Activated T-cell treated with anti-CD3 and anti-CD28 coated beads, Interleukin-2, amount 50 U/mL, for 72 hours (primary cell): ENCODE data around the gene GPER1. TPM values are rescaled to one million over a fixed set of nuclear protein-coding genes. Genes with fewer than 3 reads are reported as not detected.

Experiments used
- ATAC-seq, 2 donors: fragments of 150-1000 bp; cut with Tn5 transposase; replicated peaks in 1 of 2; 2 replicates each; pipeline ENCODE4 v1.10.0; 2021; ENCODE audit warnings: moderate library complexity in 2 of 2, mild to moderate bottlenecking in 1 of 2
- DNase-seq, 2 donors: peaks; one replicate each; pipeline ENCODE4 v3.0.0; 2021 to 2022; ENCODE audit warnings: mixed read lengths in 1 of 2
- H3K27ac Mint-ChIP-seq: one replicate; pipeline ENCODE4 v1.8.0; 2022; ENCODE audit warnings: mild to moderate bottlenecking, moderate library complexity, mixed read lengths
- H3K27me3 Mint-ChIP-seq: one replicate; pipeline ENCODE4 v1.8.0; 2022; ENCODE audit warnings: low read depth, mixed read lengths
- H3K36me3 Mint-ChIP-seq, 2 donors: one replicate each; pipeline ENCODE4 v1.8.0; 2022; ENCODE audit warnings: mixed read lengths in 2 of 2, mild to moderate bottlenecking in 1 of 2; ENCODE audit not compliant: insufficient read depth in 2 of 2
- H3K4me1 Mint-ChIP-seq: one replicate; pipeline ENCODE4 v1.8.0; 2022; ENCODE audit warnings: low read depth, mixed read lengths
- H3K4me3 Mint-ChIP-seq, 2 donors: one replicate each; pipeline ENCODE4 v1.8.0; 2022; ENCODE audit warnings: mild to moderate bottlenecking in 2 of 2, mixed read lengths in 2 of 2, moderate library complexity in 2 of 2
- H3K9me3 Mint-ChIP-seq, 2 donors: one replicate each; pipeline ENCODE4 v1.8.0; 2022; ENCODE audit warnings: mixed read lengths in 2 of 2
- total RNA-seq, 2 donors: library from RNA; stranded (reverse); gene quantifications; one replicate each; pipeline ENCODE4 v1.2.3, GENCODE V29; 2022

GPER1 gene
- total RNA-seq, 2 donors from 2014 or later: 0.24 to 0.56 TPM

DNA sequence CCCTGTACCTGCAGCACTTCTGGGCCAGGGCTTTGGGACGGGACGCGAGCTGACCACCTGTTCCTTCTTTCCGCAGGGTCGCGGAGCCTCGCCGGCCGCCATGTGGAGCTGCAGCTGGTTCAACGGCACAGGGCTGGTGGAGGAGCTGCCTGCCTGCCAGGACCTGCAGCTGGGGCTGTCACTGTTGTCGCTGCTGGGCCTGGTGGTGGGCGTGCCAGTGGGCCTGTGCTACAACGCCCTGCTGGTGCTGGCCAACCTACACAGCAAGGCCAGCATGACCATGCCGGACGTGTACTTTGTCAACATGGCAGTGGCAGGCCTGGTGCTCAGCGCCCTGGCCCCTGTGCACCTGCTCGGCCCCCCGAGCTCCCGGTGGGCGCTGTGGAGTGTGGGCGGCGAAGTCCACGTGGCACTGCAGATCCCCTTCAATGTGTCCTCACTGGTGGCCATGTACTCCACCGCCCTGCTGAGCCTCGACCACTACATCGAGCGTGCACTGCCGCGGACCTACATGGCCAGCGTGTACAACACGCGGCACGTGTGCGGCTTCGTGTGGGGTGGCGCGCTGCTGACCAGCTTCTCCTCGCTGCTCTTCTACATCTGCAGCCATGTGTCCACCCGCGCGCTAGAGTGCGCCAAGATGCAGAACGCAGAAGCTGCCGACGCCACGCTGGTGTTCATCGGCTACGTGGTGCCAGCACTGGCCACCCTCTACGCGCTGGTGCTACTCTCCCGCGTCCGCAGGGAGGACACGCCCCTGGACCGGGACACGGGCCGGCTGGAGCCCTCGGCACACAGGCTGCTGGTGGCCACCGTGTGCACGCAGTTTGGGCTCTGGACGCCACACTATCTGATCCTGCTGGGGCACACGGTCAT, 30.3 kb upstream of the GPER1 start:
- H3K36me3 Mint-ChIP-seq: no peaks in the 10 kb centered on the region
- H3K4me1 Mint-ChIP-seq: peaks cover 18% of the 10 kb centered on the region
- no peak overlapping the region for H3K4me3 Mint-ChIP-seq
- no peak for DNase-seq
- ATAC-seq: no peak
- no peaks in the 10 kb centered on the region for H3K27me3 Mint-ChIP-seq
- H3K9me3 Mint-ChIP-seq: no peaks in the 10 kb centered on the region
- H3K27ac Mint-ChIP-seq: no peak overlapping the region

DNA sequence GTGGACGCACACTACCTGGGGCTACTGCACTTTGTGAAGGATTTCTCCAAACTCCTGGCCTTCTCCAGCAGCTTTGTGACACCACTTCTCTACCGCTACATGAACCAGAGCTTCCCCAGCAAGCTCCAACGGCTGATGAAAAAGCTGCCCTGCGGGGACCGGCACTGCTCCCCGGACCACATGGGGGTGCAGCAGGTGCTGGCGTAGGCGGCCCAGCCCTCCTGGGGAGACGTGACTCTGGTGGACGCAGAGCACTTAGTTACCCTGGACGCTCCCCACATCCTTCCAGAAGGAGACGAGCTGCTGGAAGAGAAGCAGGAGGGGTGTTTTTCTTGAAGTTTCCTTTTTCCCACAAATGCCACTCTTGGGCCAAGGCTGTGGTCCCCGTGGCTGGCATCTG, 29.6 kb upstream of the GPER1 start:
- no peak for ATAC-seq
- Mint-ChIP-seq H3K4me3 (no peak overlapping the region), H3K27me3 (no peaks in the 10 kb centered on the region), H3K4me1 (peaks cover 18% of the 10 kb centered on the region), H3K36me3 (no peaks in the 10 kb centered on the region), H3K27ac (no peak overlapping the region), H3K9me3 (no peaks in the 10 kb centered on the region)
- no peak for DNase-seq

DNA sequence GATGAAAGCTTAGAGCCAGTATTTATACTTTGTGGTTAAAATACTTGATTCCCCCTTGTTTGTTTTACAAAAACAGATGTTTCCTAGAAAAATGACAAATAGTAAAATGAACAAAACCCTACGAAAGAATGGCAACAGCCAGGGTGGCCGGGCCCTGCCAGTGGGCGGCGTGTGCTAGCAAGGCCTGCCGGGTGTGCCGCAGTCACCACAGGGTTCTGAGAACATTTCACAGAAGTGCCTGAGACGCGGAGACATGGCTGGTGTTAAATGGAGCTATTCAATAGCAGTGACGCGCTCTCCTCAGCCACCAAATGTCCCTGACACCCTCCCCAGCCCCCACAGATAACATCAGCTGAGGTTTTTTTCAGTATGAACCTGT, 29.1 kb upstream of the GPER1 start:
- no peak overlapping the region for H3K27ac Mint-ChIP-seq
- DNase-seq (peak in 1 of 2 donors; percentile 21), ATAC-seq (peak; percentile 31 to 49)
- H3K27me3 Mint-ChIP-seq: no peaks in the 10 kb centered on the region
- H3K4me3 Mint-ChIP-seq: no peak overlapping the region
- no peaks in the 10 kb centered on the region for H3K9me3 Mint-ChIP-seq
- H3K4me1 Mint-ChIP-seq: peaks cover 18% of the 10 kb centered on the region
- no peaks in the 10 kb centered on the region for H3K36me3 Mint-ChIP-seq

DNA sequence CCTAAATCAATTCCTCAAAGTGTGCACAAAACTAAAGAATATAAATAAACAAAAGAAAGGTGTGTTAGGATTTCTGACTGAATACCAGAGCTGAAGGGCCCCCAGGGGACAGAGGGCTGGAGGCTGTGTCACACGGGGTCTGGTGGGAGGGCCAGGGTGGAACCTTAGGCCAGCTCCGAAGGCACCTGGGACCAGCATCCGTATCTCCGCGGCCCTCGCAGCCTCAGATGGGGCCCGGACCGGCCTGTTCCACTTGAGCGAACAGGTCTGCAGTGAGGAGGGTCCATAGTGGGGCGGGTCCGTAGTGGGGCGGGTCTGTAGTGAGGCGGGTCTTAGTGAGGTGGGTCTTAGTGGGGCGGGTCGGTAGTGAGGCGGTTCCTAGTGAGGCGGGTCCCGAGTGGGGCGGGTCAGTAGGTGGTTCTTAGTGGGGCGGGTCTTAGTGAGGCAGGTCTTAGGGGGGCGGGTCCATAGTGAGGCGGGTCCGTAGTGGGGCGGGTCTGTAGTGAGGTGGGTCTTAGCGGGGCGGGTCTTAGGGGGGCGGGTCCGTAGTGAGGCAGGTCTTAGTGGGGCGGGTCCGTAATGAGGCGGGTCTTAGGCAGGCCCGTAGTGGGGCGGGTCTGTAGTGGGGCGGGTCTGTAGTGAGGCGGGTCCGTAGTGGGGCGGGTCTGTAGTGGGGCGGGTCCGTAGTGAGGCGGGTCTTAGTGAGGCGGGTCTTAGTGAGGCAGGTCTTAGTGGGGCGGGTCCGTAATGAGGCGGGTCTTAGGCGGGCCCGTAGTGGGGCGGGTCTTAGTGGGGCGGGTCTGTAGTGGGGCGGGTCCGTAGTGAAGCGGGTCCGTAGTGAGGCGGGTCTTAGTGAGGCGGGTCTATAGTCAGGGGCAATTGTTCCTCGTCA, 28.5 kb upstream of the GPER1 start:
- no peaks in the 10 kb centered on the region for H3K36me3 Mint-ChIP-seq
- DNase-seq: peak in 1 of 2 donors; percentile 22
- no peak overlapping the region for H3K4me3 Mint-ChIP-seq
- no peaks in the 10 kb centered on the region for H3K27me3 Mint-ChIP-seq
- peaks cover 13% of the 10 kb centered on the region for H3K4me1 Mint-ChIP-seq
- peak; percentile 48 to 74 for ATAC-seq
- no peak overlapping the region for H3K27ac Mint-ChIP-seq
- H3K9me3 Mint-ChIP-seq: no peaks in the 10 kb centered on the region

DNA sequence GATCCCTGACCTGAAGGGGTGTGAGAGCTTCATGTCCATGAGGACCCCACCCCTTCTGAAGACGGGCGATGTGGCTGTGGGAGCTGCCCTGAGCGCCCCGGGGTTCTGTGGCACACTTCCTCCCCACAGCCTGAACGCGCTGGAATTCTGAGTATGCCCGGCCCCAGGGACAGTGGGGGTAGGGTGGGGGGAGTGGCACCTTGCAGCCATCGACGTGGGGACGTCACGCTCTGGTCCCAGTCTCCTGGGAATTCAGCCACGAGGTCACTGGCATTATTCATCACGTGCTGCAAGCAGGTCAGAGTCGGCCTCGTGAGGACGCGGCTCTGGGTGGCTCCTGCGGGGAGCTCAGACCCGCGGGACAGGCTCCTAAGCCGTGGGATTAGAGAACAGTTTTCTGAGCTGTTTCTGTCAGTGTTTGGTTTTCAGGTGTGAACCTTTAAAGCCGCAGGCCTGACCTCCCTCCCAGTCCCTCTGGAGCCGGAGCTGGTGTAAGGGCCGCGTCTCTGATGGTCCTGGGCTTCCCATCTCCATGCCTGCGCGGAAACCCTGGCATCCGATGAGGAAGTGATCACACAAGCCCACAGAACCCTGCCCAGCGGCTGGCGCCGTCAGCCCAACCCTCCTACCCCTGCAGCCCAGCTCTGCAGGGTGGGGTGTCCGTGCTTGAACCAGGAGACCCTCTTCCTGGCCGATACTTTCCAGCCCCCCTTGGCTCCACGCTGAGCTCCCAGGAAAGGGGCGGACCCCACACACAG, 27.4 kb upstream of the GPER1 start:
- no peak for DNase-seq
- H3K4me3 Mint-ChIP-seq: no peak overlapping the region
- peaks cover 7% of the 10 kb centered on the region for H3K4me1 Mint-ChIP-seq
- H3K9me3 Mint-ChIP-seq: no peaks in the 10 kb centered on the region
- ATAC-seq: no peak
- H3K36me3 Mint-ChIP-seq: no peaks in the 10 kb centered on the region
- no peaks in the 10 kb centered on the region for H3K27me3 Mint-ChIP-seq
- no peak overlapping the region for H3K27ac Mint-ChIP-seq

DNA sequence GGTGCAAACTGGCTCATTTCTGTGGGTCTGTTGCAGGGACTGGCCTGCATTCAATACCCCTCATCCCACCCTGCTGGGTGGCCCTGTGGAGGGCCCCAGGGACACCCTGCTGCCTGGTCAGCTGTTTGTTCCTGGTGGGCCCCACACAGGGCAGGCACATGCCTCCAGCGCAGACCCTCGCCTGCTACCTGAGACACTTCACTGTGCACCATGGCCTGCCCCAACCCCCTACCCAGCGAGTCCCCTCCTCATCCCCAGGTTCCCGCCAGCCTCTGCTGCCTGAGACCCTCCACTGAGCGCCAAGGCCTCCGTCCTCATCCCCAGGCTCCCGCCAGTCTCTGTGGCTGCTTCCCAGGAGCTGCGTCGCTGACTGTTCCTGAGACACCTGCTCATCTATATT, 26.7 kb upstream of the GPER1 start:
- peaks cover 8% of the 10 kb centered on the region for H3K4me1 Mint-ChIP-seq
- H3K27me3 Mint-ChIP-seq: no peaks in the 10 kb centered on the region
- no peaks in the 10 kb centered on the region for H3K36me3 Mint-ChIP-seq
- DNase-seq (no peak), ATAC-seq (no peak)
- H3K27ac Mint-ChIP-seq: no peak overlapping the region
- no peak overlapping the region for H3K4me3 Mint-ChIP-seq
- H3K9me3 Mint-ChIP-seq: no peaks in the 10 kb centered on the region

DNA sequence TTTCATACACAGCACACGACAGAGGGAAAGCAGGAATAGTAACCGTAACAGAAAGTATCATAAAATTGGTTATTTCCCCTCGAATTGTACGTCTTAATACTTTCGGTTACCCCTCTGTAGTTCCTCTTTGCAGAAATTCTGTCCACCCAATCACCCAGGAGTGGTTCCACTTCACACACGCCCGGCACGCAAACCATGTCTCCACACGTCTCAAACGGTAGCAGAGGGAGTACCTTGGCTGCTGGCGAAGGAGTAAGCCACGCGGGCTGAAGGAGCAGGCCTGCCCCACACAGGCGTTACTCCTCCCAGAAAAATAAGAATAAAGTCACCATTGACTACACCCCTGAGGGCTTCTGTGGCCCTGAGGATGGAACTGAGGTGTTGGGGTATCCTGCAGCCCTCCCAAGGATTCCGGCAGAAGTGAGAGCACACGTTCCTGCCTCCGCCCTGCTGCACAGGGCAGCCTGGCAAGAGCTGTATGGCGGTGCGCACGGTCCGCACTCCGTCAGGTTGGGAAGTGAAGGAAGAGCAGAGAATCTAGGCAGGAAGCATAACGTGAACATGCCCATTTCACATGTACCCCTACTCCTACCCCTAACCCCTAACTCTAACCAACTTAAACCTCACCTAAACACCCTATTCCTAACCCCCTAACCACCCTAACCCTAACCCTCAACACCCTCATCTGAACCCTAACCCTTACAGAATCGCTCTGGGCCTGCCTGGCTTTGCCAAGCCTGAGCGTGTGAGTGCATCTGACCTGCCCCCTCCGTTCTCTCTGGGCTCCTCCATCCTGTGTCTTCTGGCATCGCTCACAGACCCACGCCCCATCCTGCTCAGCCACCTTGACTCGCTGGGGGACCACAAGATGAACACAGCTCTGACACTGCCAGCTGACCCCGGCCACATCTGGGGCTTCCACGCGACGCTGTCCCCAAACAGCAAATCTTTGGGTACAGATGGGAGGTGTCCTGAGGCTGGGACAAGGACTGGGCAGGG, 25.3 kb upstream of the GPER1 start:
- no peaks in the 10 kb centered on the region for H3K27me3 Mint-ChIP-seq
- H3K4me3 Mint-ChIP-seq: no peak overlapping the region

DNA sequence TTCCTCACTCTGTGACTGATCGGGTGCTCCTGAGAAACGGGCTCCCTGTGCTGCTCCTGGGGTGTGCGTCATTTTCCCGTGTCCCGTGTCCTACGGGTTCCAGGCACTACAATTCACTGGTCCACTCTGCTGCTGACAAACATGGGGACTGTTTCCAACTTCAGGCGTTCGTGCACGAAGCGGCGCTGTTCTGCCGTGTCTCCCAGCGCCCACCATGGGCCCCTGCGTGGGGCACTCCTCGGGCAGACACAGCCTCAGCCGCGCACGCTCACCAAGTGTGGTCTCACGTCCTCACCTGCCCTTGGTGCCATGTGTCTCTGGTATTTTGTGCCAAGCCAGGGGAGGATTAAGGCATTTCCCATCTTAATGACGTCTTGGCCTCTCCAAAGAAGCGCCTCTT, 24.6 kb upstream of the GPER1 start:
- Mint-ChIP-seq H3K27me3 (no peaks in the 10 kb centered on the region), H3K27ac (no peak overlapping the region)

More for the DNA sequence above, 25.3 kb upstream of the GPER1 start:
- no peaks in the 10 kb centered on the region for H3K9me3 Mint-ChIP-seq
- peaks cover 8% of the 10 kb centered on the region for H3K4me1 Mint-ChIP-seq
- no peak overlapping the region for H3K27ac Mint-ChIP-seq
- DNase-seq (no peak), ATAC-seq (no peak)
- no peaks in the 10 kb centered on the region for H3K36me3 Mint-ChIP-seq

DNA sequence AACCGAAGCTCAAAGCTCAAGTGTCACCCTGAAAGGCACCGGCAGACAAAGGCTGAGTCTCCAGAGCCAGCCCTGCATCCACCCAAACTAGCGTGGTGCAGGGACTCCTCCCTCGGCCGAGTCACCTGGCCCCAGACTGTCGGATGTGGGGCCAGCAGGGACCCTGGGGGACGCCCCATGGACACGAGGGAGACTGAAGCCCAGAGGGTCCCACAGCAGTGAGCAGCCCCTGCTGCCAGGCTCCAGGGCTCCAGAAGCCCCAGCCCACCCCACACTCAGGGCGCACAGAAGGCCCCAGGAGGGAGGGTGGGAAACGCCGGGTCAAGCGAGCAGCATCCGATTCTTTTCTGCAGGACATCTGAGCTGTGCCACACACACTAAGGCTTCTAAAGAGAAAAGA, 23.3 kb upstream of the GPER1 start:
- no peak overlapping the region for H3K4me3 Mint-ChIP-seq
- H3K36me3 Mint-ChIP-seq: no peaks in the 10 kb centered on the region
- no peak for ATAC-seq
- DNase-seq: no peak
- peaks cover 8% of the 10 kb centered on the region for H3K4me1 Mint-ChIP-seq
- H3K27ac Mint-ChIP-seq: no peak overlapping the region
- no peaks in the 10 kb centered on the region for H3K9me3 Mint-ChIP-seq
- H3K27me3 Mint-ChIP-seq: no peaks in the 10 kb centered on the region

More for the DNA sequence above, 24.6 kb upstream of the GPER1 start:
- ATAC-seq (no peak), DNase-seq (no peak)
- Mint-ChIP-seq H3K4me3 (no peak overlapping the region), H3K4me1 (peaks cover 8% of the 10 kb centered on the region), H3K9me3 (no peaks in the 10 kb centered on the region), H3K36me3 (no peaks in the 10 kb centered on the region)

DNA sequence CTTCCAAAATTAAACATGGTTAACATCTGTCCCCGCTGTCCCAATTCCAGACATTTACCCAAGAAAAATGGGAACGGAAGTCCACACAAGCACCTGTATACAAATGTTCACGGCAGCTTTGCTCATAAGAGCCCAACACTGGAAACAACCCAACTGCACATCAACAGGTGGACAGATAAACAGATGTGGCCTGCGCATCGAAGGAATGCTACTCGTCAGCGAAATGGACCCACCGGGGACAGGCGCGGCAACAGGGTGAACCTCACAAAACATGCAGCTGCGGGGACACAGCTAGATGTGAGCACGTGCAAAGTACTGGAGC, 22.7 kb upstream of the GPER1 start:
- Mint-ChIP-seq H3K27me3 (no peaks in the 10 kb centered on the region), H3K27ac (no peak overlapping the region), H3K4me1 (peaks cover 8% of the 10 kb centered on the region), H3K4me3 (peak overlapping the region; percentile 27 to 46), H3K9me3 (no peaks in the 10 kb centered on the region), H3K36me3 (no peaks in the 10 kb centered on the region)
- no peak for DNase-seq
- no peak for ATAC-seq

DNA sequence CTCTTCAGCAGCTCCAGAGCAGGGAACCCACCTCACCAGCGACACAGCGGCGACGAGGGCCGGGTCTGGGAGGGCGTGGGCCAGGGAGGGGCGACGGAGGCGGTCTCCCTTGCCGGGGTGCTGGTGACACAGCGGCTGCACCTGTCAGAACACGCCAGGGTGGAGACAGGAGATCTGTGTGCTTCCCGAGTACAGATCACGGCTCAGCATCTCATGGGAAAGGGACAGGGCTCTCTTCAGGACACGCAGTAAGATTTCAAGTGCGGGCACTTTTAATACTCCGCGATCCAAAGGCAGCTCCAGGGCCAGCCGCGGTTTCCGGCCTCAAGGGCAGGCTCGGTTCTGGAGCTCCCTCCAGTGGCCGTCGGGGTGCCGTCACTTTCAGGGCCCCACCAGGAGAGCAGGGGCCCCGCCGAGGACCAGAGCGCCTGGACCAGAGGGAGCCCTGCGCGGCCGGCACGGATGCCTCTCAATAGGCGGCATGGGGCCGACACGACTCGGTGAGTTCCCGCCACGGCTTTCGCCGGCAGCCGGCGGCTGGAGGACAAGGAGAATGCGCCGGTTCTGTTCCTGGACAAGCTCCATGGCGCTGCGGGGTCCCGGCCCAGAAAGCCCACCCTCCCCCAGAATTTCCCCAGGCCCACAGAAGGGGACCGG, 22.2 kb upstream of the GPER1 start:
- H3K4me3 Mint-ChIP-seq: peak overlapping the region; percentile 46 to 55
- no peak overlapping the region for H3K27ac Mint-ChIP-seq
- peaks cover 0 to 2% of the 10 kb centered on the region in 2 donors for H3K36me3 Mint-ChIP-seq
- peaks cover 8% of the 10 kb centered on the region for H3K4me1 Mint-ChIP-seq
- peak; percentile 85 for DNase-seq
- peaks cover 2 to 4% of the 10 kb centered on the region in 2 donors for H3K9me3 Mint-ChIP-seq
- peak; percentile 95 to 98 for ATAC-seq
- H3K27me3 Mint-ChIP-seq: no peaks in the 10 kb centered on the region

DNA sequence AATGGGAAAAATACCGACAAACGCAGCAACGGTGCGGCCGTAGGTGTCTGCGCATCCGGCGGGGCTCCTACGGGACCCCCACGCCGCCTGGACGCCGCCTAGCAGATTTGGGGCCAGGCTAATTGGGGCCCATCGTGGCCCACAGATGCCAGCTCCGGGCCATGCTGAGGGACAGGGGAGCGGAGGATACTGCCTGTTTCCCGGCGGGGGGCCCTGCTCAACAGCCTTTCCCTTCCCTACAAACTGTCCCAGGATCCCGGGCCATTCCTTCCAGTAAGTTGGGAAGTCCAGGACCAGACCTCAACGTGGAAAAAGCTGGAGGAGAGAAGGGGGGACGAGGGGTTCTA, 21.7 kb upstream of the GPER1 start:
- no peaks in the 10 kb centered on the region for H3K27me3 Mint-ChIP-seq
- DNase-seq: no peak
- no peak overlapping the region for H3K4me3 Mint-ChIP-seq
- peaks cover 0 to 2% of the 10 kb centered on the region in 2 donors for H3K36me3 Mint-ChIP-seq
- H3K9me3 Mint-ChIP-seq: peaks cover 2 to 4% of the 10 kb centered on the region in 2 donors
- H3K4me1 Mint-ChIP-seq: peaks cover 8% of the 10 kb centered on the region
- ATAC-seq: no peak
- H3K27ac Mint-ChIP-seq: no peak overlapping the region
